Measurements from ENCODE around the gene AJUBA.
A peak's percentile ranks its signal among the peaks of the same experiment; 100 is the strongest.
"Not testable (repeated sequence)": the region's sequence is repeated elsewhere in the genome, so short reads cannot be mapped to it uniquely, and the experiment has no call there.

Gene AJUBA

GRCh38 chr14:22979748-22980392, 2.5 kb downstream of the AJUBA start:
- no peak for DNase-seq (ENCODE audit: low spot score)

GRCh38 chr14:22978981-22979671, 3.2 kb downstream of the AJUBA start:
- DNase-seq (ENCODE audit: low spot score), result no peak

DNA sequence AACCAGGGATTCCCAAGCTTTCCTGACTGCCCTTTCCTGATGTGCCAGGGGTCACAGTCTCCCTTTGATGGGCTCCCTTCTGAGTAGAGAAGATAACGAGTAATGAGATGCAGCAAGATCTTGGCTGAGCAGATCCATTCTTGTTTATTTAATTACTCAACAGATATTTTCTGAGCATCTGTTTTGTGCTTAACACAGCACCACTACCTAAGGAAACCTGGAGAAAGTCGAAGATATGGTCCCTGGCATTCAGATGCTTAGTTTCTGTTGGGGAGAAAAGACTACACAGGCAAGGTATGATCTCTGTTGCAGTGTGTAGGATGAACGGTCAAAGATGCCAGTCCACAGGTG, 3.9 kb downstream of the AJUBA start:
- DNase-seq (ENCODE audit: low spot score), result no peak

GRCh38 chr14:22977684-22978486, 4.5 kb downstream of the AJUBA start:
- no peak for DNase-seq (ENCODE audit: low spot score)

DNA sequence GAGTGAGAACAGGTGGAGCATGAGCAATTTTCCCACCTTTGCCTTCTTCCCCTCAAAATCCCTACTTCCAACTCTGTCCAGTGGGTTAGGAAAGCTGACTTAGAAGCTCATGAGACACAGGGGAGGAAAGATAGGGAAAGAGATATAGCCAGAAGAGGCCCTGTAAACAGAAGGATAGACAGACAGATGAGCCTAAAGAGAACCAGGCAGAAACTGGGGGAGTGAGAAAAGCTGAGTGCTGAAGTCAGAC, 5.0 kb downstream of the AJUBA start:
- DNase-seq (ENCODE audit: low spot score), result no peak

- DNase-seq (ENCODE audit: low spot score), result no peak
These were observed 5.5 kb downstream of the AJUBA start for GRCh38 chr14:22976620-22977433.

- DNase-seq (ENCODE audit: low spot score), result no peak
These were observed 7.6 kb downstream of the AJUBA start for GRCh38 chr14:22974530-22975313.

- DNase-seq (ENCODE audit: low spot score), result peak; percentile 64
These were observed 8.9 kb downstream of the AJUBA start for GRCh38 chr14:22973217-22974032.

- DNase-seq (ENCODE audit: low spot score), result no peak
These were observed 9.9 kb downstream of the AJUBA start for GRCh38 chr14:22972313-22972930.

DNA sequence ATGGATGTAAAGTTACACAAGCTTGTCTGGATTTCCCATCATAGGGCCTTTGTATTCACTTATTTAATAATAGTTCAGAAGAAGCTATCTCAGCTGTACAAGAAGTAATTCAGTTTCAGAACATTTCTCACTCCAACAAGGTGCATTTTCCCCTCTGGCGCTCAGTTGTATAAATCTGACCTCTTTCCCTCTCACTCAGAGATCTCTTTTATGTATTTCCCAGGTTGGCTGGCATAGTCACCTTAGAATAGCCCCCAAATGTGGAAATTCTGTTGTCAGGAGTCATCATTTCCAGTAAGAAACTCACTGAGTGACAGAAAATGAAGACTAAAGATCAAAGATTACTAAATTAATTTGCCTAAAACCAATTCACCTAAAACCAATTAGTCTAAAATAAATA, 11.2 kb downstream of the AJUBA start:
- no peak for DNase-seq (ENCODE audit: low spot score)

- no peak for DNase-seq (ENCODE audit: low spot score)
These were observed 15.5 kb downstream of the AJUBA start for GRCh38 chr14:22966783-22967269.

DNA sequence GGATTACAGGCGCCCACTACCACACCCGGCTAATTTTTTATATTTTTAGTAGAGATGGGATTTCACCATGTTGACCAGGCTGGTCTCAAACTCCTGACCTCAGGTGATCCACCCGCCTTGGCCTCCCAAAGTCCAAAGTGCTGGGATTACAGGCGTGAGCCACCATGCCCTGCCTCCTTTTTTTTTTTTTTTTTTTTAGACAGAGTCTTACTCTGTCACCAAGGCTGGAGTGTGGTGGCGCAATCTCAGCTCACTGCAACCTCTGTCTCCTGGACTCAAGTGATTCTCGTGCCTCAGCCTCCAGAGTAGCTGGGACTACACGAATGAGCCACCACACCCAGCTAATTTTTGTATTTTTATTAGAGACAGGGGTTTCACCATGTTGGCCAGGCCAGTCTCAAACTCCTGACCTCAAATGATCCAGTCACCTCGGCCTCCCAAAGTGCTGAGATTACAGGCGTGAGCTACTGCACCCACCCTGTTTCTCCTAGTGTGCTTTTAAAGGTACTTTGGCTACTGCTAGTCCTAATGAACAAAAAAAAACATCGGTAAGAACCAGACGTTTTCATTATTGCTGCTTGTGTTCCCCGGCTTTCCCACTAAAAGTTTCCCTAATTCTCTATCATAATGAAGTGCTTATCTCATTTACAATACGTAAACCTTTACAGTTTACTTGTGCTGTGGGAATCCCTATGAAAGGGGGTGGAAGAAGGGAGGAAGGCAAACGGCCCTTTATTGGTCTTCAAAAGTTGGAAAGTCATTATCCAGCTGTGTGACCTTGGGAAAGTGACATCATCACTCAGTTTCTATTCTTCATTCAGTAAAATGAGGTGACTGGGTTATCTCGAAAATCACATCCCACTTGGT, 16.2 kb downstream of the AJUBA start:
- DNase-seq (ENCODE audit: low spot score), result not testable (repeated sequence)

GRCh38 chr14:22962061-22962676, 20.2 kb downstream of the AJUBA start:
- no peak for DNase-seq (ENCODE audit: low spot score)

DNA sequence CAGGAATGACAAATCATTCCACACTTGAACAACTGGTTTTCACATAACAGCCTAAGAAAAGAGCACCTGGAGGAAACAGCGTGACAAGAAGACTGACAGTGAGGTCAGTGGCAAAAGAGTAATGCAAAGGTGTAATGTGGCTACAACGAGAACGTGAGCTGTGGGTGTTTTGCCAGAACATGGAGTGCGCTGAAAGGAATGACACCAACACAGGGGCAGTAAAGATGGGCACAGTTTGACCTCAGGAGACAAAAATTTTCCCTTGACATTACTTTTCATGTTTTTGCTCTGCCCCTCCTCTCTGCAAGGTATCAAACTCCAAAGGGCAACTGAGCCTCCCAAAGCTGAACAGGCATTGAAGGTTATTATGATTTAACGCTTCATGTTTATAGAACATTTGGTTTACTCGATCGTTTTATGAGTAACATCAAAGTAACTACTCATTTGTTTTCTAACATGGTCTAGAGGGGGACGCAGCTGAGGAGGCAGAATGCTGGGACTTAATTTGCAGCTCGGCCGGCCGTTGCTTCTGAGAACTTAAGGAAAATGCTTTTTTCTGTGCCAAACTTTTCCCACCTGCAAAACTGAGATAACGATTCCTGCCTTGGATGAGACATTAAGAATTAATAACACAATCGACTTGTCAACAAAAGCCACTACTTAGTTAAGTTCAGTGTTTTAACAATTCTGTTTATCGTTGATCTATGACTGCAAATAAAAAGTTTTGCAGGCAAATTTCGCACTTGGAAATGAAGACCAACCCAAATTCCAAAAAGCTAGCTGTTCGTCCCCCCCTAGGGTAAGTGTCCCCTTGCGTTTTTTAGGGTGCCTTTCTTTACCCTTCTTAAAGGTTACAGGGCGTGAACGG, 26.4 kb downstream of the AJUBA start:
- no peak for DNase-seq (ENCODE audit: low spot score)

- DNase-seq (ENCODE audit: low spot score), result no peak
These were observed 29.9 kb downstream of the AJUBA start for GRCh38 chr14:22952418-22952817.

DNA sequence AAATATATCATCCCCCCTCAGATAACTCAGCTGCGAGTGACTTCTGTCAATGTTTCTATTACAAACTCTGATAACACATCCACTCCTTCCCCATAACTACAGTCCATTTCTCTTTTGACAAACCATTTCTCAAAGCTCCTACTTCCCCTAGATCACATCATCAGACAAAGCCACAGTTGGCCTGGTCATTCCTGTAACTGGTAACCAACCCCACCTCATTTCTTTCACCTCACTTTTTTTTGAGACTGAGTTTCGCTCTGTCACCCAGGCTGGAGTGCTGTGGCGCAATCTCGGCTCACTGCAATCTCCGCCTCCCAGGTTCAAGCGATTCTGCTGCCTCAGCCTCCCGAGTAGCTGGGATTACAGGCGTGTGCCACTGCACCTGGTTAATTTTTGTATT, 30.6 kb downstream of the AJUBA start:
- DNase-seq (ENCODE audit: low spot score), result not testable (repeated sequence)

DNA sequence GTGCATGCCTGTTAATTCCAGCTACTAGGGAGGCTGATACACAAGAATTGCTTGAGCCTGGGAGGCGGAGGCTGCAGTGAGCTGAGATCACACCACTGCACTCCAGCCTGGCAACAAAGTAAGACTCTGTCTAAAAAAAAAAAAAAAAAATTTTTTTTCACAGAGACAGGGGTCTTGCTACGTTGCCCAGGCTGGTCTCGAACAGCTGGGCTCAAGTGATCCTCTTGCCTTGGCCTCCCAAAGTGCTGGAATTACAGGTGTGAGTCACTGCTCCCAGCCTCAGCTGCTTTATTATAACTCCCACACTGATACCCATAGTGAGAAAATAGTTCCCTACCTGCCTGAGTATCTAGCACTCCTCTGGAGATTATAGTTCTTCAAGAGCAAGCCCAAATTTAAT, 36.7 kb downstream of the AJUBA start:
- no peak for DNase-seq (ENCODE audit: low spot score)

DNA sequence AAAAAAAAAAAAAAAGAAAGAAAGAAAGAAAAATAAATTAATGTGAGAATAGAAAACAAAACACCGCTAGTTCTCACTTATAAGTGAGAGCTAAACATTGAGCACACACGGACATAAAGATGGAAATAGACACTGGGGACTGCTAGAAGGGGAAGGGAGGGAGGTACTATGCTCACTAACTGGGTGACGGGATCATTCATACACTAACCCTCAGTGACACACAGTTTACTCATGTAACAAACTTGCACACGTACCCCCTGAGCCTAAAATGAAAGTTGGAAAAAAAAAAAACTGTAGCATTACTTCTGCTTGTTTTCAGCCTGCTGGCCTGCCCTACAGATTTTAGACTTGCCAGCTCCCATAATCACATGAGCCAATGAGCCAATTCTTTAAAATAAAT, 42.7 kb downstream of the AJUBA start:
- no peak for DNase-seq (ENCODE audit: low spot score)

Measured in COLO829 (cell line).